Anterior cingulate cortex (tissue), 58 donors: Measurements from ENCODE around the gene LRRC27.
A peak's percentile ranks its signal among the peaks of the same experiment; 100 is the strongest.

ENCODE experiments used
- DNase-seq, 58 donors: peaks; one replicate each; lab custom pipeline; 2025; lab: John Stamatoyannopoulos, UW

LRRC27 gene

GRCh38 chr10:132395704-132396493 is 63.9 kb downstream of the LRRC27 start:
- peak in 2 of 58 donors; percentile 41 to 43 for DNase-seq

GRCh38 chr10:132396494-132397035 is 64.6 kb downstream of the LRRC27 start:
- peak in 4 of 58 donors; percentile 18 to 49 (median 32) for DNase-seq

GRCh38 chr10:132397036-132397541 is 65.1 kb downstream of the LRRC27 start, which contains the start of gene PWWP2B:
Gene PWWP2B (plus strand): TSS chr10:132397200. CDS start chr10:132397227, 27 bp downstream.
- DNase-seq = peak in 4 of 58 donors; percentile 26 to 62 (median 46)

DNA sequence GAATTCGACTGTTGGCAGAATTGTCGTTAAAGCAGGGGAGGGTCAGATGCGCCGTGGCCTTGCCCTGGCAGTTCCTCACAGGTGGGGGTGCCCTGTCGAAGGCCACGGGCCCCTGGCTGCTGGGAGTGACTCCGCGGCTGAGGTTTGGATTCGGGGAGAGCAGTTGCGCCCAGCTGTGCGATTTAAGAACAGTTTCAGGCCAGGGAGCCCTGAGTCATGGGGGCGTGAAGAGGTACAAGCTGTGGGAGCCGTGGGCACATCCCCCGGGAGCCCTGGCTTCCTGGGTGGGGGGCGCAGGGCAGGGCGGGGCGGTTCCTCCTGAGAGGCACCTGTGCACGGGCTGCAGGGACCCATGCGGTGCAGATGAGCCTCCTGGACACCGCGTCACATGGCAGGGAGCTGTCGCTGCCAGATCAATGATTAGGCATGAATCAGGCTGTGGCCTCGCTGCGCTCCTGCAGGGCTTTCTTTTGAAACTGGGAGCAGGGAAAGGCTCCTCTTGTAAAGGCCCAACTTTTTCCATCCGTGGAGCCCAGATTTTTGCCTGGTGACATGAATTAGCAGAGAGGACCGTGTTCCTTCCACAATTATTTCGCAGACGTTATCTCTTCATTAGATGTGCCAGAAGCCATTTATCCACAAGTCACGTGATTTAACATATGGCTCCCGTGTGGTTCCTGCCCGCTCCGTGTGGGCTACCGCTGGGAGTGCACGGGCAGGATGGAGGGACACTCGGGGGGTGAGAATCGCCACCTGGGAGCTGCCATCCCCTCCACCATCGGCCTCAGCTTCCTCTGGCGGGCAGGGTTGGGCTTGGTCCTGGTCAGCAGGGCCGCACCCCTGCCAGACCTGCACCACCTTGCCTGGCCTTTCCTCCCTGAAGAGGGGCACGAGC is 65.9 kb downstream of the LRRC27 start:
- DNase-seq = peak in 2 of 58 donors; percentile 33 to 54

- DNase-seq = no peak
Observed at GRCh38 chr10:132398566-132398991, 66.6 kb downstream of the LRRC27 start.

GRCh38 chr10:132399117-132400035 is 67.4 kb downstream of the LRRC27 start:
- DNase-seq = peak in 1 of 58 donors; percentile 47

DNA sequence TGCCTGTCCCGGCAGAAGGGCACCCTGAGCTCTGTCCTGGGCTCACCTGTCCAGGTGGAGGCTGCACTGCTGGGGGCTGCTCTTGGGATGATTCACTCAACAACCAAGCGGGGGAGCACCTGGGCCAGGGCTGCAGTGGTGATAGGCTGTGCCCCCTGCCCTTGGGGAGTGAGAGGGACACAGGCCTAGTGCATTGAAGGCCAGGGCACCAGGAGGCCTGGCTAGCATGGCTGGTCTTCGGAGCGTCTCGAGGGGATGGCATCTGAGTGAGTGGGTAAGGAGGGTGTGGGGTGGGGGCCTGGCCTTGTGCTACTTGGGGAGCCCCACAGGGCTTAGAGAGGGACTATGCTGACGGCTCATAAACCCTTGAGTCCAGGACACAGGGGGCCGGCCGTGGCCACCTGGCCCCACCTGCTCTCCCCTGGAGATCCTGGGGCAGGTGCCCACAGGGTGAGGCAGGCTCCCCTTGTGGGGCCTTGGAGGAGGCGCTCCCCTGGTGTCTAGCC is 68.1 kb downstream of the LRRC27 start:
- DNase-seq = no peak

DNA sequence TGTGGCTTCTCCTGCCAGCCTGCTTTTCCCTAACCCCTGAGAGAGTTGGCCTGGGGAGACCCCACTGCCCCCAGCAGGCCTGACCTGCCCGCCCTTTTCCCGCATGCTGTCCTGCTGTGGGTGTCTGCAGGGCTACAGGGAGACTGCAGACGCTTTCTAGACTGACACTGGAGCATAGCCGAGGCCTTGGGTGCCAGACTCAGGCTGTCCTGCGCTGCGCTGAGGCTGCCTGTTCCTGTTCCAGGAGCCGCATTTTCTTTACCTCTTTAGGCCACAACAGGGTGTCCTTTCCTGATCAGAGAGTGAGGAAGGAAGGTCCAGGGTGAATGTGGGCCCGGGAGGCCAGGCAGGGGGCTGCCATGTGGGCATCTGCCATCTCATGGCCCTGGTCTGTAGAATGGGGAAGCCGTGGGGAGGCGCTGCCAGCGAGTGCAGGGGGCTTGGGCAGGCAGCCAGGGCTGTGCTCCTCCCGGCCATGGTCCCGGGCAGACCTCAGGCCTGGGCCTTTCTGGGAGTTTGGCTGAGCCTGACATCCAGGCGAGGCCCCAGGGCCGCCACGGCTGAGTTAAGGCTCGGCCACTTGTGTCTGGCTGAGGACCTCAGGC is 68.7 kb downstream of the LRRC27 start:
- DNase-seq = no peak

GRCh38 chr10:132401401-132402118 is 69.6 kb downstream of the LRRC27 start:
- no peak for DNase-seq

DNA sequence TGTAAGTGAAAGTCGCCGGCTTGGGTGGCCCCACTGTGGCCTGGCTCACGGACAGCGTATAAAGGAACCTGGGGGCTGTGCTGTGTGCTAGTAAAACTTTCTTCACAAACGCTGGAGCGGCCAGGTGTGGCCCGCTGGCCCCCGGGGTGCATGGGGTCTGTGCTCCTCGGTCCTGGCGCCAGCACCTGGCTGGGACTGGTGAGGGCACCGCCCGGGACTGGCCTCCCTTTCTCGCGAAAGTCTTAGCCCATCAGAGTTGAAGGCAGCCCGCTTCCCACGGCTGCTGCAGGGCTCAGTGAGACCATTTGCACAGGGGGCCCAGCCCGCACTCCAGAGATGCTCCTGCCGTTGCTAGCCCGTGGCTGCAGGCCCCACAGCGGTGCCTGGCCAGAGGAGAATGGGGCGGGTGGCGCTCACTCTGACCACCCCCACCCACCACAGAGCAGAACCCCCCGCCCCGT is 70.8 kb downstream of the LRRC27 start:
- no peak for DNase-seq

GRCh38 chr10:132403511-132404168 is 71.6 kb downstream of the LRRC27 start:
- no peak for DNase-seq

DNA sequence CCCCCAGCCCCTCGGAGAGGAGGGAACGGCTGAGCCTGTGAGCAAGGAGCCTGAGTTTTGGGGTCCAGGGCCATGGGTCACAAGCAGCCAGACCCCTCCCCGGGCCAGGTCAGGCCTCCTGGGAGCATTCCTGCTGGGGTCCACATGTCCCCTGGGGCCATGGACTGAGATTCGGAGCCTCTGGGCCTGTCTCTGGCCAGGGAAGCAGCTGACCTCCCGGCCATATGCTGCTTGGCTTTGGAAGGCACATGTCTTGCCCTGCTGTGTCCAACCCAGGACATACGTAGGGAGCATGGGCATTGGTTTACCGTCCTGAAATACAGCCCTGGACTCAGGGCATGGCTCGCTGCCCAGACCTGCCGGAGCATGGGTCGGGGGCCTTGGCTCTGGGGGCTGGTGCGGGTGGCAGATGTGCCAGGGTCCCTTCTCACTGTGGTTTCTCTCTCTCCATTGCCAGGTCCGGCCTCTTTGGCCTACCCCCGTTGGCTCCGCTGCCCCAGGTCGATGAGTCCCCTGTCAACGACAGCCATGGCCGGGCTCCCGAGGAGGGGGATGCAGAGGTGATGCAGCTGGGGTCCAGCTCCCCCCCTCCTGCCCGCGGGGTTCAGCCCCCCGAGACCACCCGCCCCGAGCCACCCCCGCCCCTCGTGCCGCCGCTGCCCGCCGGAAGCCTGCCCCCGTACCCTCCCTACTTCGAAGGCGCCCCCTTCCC is 72.3 kb downstream of the LRRC27 start:
- no peak for DNase-seq

DNA sequence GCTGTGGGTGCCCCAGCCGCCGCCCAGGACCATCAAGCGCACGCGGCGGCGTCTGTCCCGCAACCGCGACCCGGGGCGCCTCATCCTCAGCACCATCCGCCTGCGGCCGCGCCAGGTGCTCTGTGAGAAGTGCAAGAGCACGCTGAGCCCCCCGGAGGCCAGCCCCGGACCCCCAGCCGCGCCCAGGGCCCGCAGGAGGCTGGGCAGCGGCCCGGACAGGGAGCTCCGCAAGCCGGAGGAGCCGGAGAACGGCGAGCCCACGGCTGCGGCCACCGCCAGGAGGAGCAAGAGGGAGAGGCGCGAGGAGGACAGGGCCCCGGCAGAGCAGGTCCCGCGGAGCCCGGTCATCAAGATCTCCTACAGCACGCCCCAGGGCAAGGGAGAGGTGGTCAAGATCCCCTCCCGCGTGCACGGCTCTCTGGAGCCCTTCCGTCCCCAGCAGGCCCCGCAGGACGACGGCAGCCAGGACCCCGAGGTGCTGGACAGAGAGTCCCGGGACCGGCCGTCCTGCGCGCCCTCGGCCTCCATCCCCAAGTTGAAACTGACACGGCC is 73.0 kb downstream of the LRRC27 start:
- no peak for DNase-seq

DNA sequence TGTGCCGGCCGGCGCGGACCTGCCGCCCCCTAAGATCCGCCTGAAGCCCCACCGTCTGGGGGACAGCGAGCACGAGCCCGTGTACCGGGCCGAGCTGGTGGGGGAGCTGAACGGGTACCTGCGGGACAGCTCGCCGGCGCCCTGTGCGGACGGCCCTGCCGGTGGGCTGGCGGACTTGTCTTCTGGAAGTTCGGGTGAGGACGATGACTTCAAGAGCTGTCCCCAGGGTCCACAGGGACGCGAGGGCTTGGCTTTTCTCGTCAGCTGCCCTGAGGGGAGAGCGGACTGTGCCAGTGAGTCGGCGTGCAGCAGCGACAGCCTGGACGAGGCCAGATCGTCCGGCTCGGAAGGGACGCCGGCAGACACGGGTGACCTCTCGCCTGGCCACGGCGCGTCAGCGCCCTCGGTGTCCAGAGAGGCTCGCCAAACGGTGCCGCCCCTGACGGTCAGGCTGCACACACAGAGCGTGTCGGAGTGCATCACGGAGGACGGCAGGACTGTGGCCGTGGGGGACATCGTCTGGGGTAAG is 73.5 kb downstream of the LRRC27 start:
- no peak for DNase-seq

GRCh38 chr10:132406181-132406580 is 74.2 kb downstream of the LRRC27 start:
- no peak for DNase-seq

DNA sequence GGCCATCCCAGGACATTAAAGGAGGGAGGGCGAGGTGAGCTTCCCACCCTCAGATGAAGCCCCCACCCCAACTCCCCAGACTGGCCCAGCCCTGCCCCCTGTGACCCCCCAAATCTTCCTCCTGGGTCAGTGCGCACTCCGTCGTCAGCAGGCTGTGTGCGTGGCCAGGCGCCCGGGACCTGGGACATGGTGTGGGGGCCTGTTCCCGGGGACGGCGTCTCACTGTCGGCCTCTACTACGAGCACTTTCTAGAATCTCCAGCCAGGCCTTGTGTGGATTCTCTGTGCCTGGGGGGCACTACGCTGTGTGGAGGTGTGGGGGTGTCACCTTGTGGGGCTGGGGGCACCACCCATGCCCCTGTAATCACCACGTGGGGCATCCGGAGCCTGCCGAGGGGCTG is 74.8 kb downstream of the LRRC27 start:
- DNase-seq = no peak
